AG08395 (cell line): ENCODE results near the gene RGS9.
A peak's percentile ranks its signal among the peaks of the same experiment; 100 is the strongest.
"Not testable (repeated sequence)": the region's sequence is repeated elsewhere in the genome, so short reads cannot be mapped to it uniquely, and the experiment has no call there.

Experiments used
- DNase-seq: peaks from one replicate; pipeline ENCODE4 v3.0.0; 2012; ENCODE audit warnings: mixed read lengths, low spot score

The RGS9 gene

DNA sequence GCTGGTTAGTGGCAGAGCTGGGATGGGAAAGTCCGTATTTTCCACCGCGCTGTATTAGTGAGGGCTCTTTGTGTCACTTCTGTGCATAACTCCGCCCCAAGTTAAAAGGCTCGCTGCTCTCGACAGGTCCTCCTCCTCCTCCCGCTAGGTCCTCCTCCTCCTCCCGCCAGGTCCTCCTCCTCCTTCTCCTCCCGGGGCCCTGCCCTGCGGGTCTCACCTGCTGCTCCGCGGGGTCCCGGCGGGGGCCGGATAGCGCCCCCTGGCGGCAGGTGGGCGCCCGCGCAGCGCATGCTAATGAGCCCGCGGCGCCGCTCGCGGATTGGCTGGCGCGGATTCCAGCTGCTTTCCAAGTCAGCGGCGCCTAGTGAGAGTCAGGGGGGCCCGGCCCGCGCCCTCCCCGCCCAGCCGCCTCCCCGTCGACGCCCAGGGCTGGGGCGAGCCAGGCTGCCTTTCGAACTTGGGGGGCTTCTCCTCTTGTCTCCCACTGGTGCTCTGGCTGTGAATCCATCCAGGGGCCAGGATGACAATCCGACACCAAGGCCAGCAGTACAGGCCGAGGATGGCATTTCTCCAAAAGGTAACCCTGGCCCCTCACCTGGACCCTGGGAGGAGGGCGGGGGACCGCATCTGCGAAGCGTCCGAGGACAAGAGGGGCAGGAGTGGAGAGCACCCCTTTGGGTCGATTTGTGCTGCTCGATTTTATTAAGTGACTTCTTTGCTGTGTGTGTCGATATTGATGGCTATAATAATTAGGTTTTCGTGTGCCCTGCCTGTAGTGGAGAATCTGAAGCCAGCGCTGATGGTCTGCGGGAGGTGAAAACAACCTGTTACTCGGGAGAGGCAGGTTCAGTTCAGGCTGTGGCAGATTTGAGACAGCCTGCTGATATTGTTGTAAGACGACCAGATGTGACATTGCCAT, at the start of gene RGS9:
RGS9 (plus strand) TSS at position 350 of the 919 bp plus-strand sequence; CDS start at position 521, 171 bp downstream.
- peak; percentile 75 for DNase-seq

DNA sequence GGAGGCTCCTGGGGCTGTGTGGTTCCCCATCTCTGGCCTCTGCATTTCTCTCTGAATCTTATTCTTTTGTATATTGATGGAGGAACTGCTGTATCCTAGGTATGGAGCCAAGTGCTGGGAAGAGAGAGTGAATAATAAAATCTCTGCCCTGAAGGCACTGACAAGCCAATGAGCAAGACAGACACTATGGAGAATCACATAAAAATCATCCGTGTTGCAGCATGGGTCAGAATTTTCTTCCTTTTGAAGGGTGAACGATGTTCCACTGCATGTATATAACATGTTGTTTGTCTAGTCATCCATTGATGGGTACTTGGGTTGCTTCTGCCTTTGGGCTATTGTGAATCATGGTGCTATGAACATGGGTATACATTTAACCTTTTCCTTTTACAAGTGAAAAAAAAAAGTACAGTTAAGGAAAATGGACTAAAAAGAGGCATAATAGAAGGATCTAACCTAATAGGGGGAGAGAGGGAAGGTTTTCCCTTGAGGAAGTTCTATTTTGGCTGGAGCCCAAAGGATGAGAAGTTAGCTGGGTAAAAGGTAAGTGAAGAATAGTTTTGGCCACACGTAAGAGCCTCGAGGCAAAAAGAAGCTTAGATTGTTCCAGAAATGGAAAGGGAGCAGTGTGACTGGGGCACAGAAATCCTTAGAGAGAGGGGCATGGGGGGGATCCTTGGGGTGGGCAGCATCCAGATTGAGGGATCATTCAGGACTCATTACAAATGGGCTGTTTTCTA, 48.4 kb upstream of the RGS9 start:
- DNase-seq: no peak

DNA sequence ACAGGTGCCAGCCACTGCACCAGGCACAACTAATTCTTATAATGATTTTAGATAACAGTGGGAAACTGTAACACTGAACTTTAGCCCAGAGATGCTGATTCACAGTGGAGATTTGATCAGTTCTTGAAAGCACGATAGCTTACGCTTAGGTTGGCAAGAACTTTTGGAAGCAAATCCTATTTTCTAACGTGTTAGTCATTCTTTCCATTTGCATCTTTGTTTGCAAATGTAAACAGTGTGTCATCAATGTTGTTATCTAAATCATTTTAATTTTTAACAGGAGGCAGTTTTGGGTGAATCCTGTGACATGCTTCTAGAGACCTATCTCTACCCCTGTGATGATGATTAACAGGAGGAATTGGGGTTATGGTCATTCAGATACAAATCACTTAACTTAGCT, 44.9 kb upstream of the RGS9 start:
- DNase-seq: peak; percentile 59

DNA sequence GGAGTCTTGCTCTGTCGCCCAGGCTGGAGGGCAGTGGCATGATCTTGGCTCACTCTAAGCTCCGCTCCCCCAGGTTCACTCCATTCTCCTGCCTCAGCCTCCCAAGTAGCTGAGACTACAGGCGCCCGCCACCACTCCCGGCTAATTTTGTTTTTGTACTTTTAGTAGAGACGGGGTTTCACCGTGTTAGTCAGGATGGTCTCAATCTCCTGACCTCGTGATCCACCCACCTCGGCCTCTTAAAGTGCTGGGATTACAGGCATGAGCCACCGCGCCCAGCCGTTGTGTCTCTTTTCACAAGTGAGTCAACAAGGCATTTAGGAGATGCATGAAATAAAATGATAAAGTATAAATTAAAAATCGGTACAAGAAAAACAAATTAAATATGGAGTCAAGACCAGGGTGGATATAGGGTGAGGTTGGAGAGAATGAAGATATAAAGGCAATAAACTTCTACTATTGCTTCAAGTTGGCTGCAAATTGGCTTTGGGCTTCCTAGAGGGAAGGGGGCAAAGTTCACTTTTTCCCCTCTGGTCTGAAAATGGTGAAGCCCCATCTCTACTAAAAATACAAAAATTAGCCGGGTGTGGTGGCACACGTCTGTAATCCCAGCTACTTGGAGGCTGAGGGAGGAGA, 44.3 kb upstream of the RGS9 start:
- DNase-seq: not testable (repeated sequence)

DNA sequence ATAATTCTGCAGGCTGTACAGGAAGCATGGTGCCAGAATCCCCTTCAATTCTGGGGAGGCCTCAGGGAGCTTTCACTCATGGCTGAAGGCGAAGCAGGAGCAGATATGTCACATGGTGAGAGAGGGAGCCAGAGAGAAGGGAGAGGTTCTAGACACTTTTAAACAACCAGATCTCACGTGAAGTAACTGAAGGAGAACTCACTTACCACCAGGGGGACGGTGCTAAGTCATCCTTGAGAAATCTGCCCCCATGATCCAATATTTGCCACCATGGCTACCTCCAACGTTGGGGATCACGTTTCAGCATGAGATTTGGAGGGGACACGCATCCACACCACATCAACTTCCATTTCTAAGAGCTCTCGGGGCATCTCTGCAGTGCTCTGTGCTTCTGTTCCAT, 43.2 kb upstream of the RGS9 start:
- DNase-seq: no peak

DNA sequence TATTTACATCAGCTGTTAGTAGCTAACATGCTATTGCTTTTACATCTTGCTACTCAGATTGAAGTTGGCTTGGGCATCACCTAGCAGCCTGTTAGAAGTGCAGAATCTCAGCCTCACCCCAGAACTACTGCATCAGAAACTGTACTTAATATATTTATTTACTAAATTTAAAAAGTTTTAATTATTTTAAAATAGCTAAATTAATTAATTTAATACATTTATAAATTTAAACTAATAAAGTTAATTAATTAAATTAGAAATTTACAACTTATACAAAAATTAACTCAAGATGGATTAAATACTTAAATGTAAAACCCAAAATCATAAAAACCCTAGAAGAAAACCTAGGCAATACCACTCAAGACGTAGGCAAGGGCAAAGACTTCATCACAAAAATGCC, 41.7 kb upstream of the RGS9 start:
- no peak for DNase-seq

DNA sequence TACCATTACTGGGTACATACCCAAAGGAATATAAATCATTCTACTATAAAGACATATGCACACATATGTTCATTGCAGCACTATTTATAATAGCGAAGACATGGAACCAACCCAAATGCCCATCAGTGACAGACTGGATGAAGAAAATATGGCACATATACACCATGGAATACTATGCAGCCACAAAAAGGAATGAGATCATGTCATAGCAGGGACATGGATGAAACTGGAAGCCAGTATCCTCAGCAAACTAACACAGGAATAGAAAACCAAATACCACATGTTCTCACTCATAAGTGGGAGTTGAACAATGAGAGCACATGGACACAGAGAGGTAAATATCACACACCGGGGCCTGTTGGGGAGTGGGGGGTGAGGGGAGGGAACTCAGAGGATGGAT, 40.8 kb upstream of the RGS9 start:
- not testable (repeated sequence) for DNase-seq

DNA sequence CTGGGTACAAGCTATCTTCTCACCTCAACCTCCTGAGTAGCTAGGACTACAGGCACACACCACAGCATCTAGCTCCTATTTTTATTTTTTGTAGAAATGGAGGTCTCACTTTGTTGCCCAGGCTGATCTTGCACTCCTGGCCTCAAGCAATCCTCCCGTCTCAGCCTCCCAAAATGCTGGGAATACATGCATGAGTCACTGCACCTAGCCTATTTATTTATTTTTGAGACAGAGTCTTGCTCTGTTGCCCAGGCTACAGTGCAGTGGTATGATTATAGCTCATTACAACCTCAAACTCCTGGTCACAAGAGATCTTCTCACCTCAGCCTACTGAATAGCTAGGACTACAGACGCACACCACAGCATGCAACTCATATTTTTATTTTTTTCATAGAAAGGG, 40.1 kb upstream of the RGS9 start:
- no peak for DNase-seq

DNA sequence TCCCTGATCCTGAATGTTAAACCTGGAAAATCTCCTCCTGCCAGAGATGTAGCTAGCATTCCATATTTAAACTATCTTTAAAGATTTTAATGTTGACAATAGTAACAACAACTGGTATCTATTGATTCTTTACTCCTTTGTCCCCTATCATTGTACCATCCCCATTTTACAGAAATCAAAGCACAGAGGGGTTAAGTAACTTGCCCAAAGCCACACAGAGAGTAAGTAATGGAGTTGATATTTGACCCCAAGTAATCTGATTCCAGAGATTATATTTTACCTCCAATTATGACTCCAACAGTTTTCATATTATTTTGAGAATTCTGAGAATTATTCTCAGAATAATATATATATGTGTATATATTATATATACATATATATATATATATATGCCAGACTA, 37.7 kb upstream of the RGS9 start:
- DNase-seq: no peak

DNA sequence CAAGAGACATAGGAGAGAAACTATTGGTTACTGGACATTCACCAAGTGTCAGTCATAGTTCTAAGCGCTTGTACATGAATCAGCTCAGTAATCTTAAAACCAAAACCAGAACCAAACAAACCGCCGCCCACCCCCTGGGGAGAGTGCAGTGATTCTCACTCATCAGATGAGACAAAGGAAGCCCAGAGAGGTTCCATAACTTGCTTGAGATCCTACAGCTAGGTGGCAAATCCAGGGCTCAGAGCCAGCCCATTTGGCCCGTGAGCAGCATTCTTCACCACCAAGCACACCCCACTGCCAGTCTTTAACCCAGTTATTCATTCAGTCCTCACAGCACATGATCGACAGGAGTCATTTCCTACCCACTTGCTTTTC, 37.2 kb upstream of the RGS9 start:
- peak; percentile 54 for DNase-seq

DNA sequence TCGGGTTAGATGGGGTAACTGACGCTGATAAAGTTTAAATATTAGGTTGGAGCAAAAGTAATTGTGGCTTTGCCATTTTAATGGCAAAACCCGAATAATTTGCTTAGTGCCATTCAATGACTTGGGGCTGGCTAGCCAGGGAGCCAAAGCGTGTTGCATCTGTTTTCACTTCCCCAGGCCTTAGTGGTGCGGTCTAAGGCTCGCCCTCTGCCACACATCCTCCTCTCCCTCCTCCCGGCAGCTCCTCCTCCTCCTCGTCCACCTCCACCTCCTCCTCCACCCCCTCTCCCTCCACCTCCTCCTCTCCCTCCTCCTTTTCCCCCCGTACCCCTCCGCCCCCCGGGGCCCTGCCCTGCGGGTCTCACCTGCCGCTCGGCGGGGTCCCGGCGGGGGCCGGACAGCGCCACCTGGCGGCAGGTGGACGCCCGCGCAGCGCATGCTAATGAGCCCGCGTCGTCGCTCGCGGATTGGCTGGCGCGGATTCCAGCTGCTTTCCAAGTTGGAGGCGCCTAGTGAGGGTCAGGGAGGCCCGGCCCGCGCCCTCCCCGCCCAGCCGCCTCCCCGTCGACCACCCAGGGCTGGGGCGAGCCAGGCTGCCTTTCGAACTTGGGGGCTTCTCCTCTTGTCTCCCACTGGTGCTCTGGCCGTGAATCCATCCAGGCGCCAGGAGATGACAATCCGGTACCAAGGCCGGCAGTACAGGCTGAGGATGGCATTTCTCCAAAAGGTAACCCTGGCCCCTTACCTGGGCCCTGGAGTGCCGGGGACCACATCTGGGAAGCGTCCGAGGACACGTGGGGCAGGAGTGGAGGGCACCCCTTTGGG, 36.6 kb upstream of the RGS9 start:
- DNase-seq: peak; percentile 69

DNA sequence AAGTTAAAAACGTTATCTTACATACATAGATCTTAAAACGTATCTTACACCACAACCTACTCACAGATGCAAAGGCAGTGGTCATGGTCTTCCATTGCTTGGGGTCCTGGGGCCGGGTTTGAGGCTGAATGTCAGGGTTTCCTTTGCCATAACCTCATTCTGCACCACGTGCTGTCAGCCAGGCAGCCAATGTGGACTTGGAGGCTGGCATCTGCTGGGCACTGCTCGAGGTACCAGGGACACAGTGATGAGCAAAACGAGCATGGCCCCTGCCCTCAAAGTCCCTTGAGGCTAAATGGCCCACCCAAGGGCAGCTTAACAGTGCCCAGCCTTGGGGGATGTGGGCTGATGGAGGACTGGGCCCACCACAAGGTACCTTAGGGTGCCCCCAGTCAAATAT, 35.8 kb upstream of the RGS9 start:
- DNase-seq: no peak

DNA sequence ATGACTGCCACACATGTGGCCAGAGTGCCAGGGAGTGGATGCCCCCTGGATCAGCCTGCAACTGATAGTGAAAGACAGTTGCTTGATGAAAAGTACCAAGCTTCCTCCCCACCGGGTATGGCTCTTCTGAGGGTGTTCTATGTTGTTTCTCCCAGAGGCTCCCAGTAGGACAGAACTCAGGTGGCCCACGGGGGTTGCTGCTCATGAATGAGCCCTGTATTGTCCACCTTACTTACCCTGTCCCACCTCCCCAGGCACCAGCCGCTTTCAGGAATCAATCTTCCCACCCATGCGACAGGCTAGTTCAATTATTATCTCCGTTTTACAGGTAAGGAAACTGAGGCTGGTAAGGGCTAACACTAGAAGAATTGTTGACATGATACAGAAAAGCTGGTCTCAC, 34.9 kb upstream of the RGS9 start:
- no peak for DNase-seq

DNA sequence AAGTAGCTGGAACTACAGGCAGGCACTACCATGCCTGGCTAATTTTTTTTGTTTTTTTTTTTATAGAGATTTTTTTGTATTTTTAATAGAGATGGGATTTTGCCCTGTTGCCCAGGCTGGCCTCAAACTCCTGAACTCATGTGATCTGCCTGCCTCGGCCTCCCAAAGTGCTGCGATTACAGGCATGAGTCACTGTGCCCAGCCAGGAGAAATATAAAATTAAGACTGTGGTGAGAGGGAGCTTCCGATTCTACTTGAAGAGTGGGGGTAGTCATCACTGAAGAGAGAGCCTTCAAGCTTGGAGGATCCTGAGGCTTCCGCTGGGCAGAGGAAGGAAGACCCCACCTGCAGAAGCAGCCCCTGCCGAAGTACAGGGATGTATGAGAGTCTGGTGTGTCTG, 34.4 kb upstream of the RGS9 start:
- no peak for DNase-seq

DNA sequence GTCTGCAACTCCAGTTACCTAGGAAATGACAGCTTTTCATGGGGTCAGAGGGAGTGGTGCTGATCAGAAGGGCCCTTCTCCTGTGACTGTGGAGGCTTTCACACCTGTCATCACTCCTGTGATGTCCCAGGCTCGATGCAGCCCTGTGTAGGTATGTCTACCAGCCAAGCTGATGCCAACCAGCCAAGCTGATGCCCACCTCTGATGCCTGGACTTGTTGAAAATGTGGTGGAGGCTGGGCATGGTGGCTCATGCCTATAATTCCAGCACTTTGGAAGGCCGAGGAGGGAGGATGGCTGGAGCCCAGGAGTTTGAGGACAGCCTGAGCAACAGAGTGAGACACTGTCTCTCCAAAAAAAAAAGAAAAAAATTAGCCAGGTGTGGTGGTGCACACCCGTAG, 33.7 kb upstream of the RGS9 start:
- no peak for DNase-seq

DNA sequence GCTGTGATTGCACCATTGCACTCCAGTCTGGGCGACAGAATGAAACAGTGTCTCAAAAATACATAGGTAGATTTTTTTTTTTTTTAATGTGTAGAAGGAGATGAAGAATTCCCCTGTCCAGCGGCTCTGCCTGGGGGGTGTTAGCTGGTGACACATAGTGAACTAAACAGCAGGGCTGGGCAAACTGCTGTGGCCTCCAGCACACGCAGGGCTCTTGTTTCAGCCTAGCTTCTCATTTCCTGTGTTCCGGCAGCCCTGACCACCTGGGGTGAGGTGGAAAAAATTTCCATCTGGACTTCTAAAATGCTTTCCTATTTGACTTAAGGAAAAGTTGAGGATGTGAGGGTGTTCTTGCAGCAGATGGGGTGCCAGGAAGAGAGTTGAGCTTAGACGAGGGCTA, 33.3 kb upstream of the RGS9 start:
- DNase-seq: no peak

DNA sequence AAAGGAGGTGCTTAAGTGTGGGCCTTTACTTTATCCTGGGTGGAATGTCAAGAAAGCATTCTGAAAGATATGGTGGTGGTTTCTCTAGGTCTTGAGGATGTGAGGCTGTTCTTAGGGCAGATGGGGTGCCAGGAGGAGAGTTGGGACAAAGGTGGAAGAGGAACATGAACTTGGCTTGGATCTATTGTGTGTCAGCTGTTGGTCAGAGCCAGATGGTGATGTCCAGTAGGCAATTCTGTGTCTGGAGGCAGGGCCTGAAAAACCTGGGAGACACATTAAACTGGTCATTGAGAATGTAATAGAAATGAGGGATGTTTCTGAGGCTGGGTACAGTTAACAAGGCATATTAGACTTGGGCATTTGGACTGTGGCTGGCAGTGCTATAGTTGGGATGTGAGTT, 32.6 kb upstream of the RGS9 start:
- DNase-seq: no peak

DNA sequence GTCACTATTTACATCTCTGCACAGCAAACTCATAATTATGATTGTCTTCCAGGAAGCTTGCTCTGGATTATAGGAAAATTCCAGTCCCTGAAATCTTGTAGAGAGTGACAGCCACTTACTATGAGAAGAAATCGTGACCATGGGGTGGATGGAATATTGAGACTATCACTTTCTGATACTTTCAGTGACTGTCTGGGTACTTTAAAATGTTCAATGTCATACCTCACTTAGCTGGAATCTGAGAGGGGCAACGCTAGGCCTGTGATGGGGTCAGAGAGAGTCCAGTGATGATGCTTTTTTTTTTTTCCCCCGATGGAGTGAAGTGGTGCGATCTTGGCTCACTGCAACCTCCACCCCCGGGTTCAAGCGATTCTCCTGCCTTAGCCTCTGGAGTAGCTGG, 32.2 kb upstream of the RGS9 start:
- no peak for DNase-seq

DNA sequence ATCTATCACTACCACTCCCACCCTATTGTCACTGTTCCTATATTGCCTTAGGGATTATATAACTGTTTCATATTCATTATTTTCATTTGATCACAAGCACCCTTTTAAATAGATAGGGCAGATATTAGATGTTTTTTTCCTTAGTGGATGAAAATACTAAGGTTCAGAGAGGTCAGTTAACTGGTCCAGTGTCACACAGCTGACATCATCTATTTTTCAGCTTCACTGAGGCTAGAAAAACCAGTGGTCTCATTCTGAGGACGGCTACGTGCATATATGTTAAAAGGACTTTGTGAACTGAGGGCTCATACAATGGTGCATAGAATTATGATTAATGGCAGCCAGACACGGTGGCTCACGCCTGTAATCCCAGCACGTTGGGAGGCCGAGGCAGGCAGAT, 29.0 kb upstream of the RGS9 start:
- DNase-seq: no peak

DNA sequence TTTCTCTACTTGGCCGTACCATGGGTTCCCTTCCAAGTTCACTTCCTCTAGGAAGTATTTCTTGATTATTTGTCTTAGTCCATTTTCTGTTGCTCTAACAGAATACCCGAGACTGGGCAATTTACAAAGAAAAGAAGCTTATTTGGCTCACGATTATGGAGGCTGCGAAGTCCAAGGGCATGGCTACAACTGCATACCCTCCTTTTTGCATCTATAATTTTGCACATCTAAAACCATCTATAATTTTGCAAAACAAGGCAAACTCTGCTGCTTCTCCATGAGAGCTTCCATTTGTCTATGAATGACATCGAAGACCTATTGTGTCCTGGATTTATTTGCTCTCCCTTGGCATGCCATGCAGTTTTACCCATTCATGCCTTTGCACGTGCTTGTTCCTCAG, 27.6 kb upstream of the RGS9 start:
- DNase-seq: no peak

DNA sequence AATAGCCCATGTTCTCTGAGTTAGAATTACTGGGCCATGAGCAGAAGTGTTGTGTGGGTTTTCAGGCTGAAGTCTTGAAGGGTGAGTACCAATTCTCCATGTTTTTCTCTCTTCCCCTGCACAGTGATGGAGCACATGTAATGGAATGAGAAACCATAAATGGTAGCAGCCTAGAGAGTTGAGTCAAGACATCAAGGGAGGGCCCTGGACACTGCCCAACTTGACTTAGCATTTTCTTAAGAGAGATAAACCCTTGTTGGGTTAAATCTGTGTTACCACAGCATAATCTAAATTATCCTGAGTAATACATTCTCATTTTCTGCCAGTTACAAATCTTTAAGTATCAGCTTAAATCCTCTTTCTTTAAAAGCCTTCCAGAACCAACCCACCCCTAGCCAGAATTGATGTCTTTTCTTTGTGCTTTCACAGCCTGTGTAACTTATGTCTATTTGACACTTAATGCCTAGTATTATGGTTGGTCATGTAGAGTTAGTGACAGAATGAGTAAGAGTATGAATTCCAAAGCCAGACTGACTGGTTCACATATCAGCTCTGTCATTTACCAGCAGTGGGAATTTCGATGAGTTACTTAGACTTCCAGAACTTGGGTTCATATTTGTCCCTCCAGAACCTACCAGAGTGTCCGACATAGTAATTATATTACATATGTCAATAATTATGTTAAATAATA, 27.0 kb upstream of the RGS9 start:
- DNase-seq: no peak

DNA sequence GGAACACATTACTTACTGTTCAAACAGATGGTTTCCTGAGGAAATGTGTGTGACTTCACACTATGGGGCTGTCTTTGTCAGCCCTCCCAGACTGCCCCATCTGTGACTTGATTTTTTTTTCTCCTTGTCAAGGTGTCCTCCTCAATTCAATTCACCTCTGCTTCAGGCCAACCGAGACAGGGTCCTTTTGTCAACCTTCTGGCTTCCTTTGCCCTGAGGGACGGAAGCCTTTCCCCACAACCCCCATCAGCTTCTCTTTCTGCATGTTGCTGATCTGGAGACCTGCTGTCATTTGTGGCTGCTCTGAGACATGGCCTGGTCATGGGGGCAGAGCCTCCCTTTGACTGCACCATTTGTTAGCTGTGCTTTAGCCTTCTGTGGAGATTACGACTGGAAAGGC, 21.3 kb upstream of the RGS9 start:
- no peak for DNase-seq
